K562 (cell line): Measurements from ENCODE around the gene SLC34A1. TPM values are rescaled to one million over a fixed set of nuclear protein-coding genes. Genes with fewer than 3 reads are reported as not detected.

ENCODE experiments used
- CLOCK ChIP-seq: fragments of 250-450 bp; sonication (Bioruptor Pico); IDR thresholded peaks from 2 replicates; pipeline ENCODE4 v1.4.0; 2020; ENCODE audit warnings: mild to moderate bottlenecking, moderate library complexity, borderline replicate concordance
- CUX1 ChIP-seq: fragments of 200-800 bp; sonication (Bioruptor generic); IDR thresholded peaks from 2 replicates; pipeline ENCODE4 v1.6.1; 2016; ENCODE audit warnings: missing genetic modification characterization, missing compliant biosample characterization
- CXXC5 ChIP-seq: fragments of 250-450 bp; sonication (Bioruptor Pico); IDR thresholded peaks from 2 replicates; pipeline ENCODE4 v1.8.0; 2022; ENCODE audit warnings: inconsistent platforms, mild to moderate bottlenecking, moderate library complexity
- GTF2F1 ChIP-seq: IDR thresholded peaks from 2 replicates; pipeline ENCODE4 v1.6.1; 2011; ENCODE audit warnings: low read depth, low read length, improper control_type of control experiment
- IRF1 ChIP-seq: sonication (generic); formaldehyde crosslinking; IDR thresholded peaks from 2 replicates; pipeline ENCODE4 v1.8.0; 2022; ENCODE audit warnings: missing genetic modification reagents, mild to moderate bottlenecking, borderline replicate concordance
- SPI1 ChIP-seq: IDR thresholded peaks from 2 replicates; pipeline ENCODE4 v1.6.1; 2011; ENCODE audit warnings: low read depth, low read length, control low read depth, borderline replicate concordance
- ZNF780A ChIP-seq: fragments of 250-450 bp; sonication (Bioruptor Pico); IDR thresholded peaks from 2 replicates; pipeline ENCODE4 v1.5.0; 2021; ENCODE audit warnings: mild to moderate bottlenecking
- polyA plus RNA-seq, 8 experiments: library from polyadenylated mRNA; depleted of rRNA in 4 of 8; stranded (reverse) in 5 of 8; unstranded in 3 of 8; fragments of >200 nt; fragmentation: Nextera tagmentation in 2 of 8; fragmentation: Illumina TruSeq in 1 of 8; extraction: Ambion mirVana in 2 of 8; extraction: Trizol in 1 of 8; gene quantifications; 2 replicates each; pipeline versions ENCODE4 v1.2.1 to v1.2.3, GENCODE V29; 2011 to 2014; ENCODE audit warnings: inconsistent platforms in 1 of 8, missing spikeins in 1 of 8
- total RNA-seq, 7 experiments: library from RNA; depleted of rRNA in 6 of 7; stranded (reverse); fragments of >200 nt in 6 of 7; fragmentation: Illumina TruSeq in 2 of 7; extraction: Trizol in 2 of 7; gene quantifications; 2 replicates each; pipeline versions ENCODE4 v1.2.1 to v1.2.3, GENCODE V29; 2011 to 2021; ENCODE audit warnings: low replicate concordance in 1 of 7
- TF ChIP-seq, protein P1 (sequence below): fragments of 250-450 bp; sonication (Bioruptor Pico); IDR thresholded peaks from 2 replicates; pipeline ENCODE4 v1.4.0; 2020; ENCODE audit warnings: mild to moderate bottlenecking

Gene SLC34A1
- total and polyA plus RNA-seq, 9 of the 15 experiments (the other 6 are each of a cell fraction or from before 2014, with no cell fraction given) = not detected

DNA sequence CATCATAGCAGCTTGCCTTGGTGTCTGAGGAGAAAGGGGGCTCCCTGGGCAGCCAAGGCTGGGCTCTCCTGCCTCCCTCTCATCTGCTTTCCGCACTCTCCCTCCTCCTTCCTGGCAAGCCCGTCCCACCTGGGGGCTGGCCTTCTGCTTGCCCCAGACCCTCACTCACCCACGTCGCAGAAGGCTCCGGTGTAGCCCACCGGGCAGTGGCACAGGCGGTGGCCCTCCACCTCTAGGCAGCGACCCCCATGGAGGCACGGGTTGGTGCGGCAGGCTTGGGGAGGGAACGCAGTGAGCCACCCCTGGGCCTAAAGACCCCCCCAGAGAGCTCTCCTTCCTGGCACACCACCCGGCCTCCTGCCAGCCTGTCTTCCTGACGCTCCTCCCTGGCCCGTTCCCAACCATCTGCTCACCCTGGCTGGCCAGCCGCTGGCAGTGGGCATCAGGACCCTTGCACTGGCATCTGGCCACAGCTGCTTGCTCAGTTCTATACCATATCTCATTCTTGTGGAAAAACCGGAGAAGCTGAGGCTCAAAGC, 20.5 kb downstream of the SLC34A1 start (continued):
- no peak for TF ChIP-seq CUX1 (CRISPR knock-in tag)
- TF ChIP-seq, protein P1, sequence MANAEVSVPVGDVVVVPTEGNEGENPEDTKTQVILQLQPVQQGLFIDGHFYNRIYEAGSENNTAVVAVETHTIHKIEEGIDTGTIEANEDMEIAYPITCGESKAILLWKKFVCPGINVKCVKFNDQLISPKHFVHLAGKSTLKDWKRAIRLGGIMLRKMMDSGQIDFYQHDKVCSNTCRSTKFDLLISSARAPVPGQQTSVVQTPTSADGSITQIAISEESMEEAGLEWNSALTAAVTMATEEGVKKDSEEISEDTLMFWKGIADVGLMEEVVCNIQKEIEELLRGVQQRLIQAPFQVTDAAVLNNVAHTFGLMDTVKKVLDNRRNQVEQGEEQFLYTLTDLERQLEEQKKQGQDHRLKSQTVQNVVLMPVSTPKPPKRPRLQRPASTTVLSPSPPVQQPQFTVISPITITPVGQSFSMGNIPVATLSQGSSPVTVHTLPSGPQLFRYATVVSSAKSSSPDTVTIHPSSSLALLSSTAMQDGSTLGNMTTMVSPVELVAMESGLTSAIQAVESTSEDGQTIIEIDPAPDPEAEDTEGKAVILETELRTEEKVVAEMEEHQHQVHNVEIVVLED (CRISPR knock-in tag) = no peak
- no peak for TF ChIP-seq GTF2F1
- TF ChIP-seq IRF1 = no peak
- TF ChIP-seq CLOCK (CRISPR knock-in tag) = no peak
- TF ChIP-seq SPI1 = no peak
- no peak for TF ChIP-seq CXXC5
- TF ChIP-seq ZNF780A (CRISPR knock-in tag) = no peak
